Panc1 (cell line): ENCODE data around the gene ERVFRD-1. TPM values are rescaled to one million over a fixed set of nuclear protein-coding genes. Genes with fewer than 3 reads are reported as not detected.

Experiments used
- ATAC-seq: fragments of 200-7000 bp; cut with Tn5 transposase; 2 replicates; pipeline ENCODE4 v1.9.1; 2020; ENCODE audit warnings: mild to moderate bottlenecking, moderate library complexity
- BruUV-seq: library from RNA; stranded (reverse); fragments of 400-500 nt; replicated peaks from 2 replicates; lab custom pipeline; 2021; lab: Mats Ljungman, UMichigan
- CTCF ChIA-PET: fragments of 300-600 bp; sonication (Branson Sonifier 250); formaldehyde crosslinking; loops from one replicate; lab custom pipeline; 2022; ENCODE audit warnings: antibody characterized with exemption; lab: Charles Lee
- POLR2A ChIA-PET: fragments of 300-600 bp; sonication (Branson Sonifier 250); formaldehyde crosslinking; loops from one replicate; lab custom pipeline; 2022; ENCODE audit warnings: antibody characterized with exemption; lab: Charles Lee
- DNase-seq: peaks from one replicate; pipeline ENCODE4 v3.0.0-alpha.2; 2010; ENCODE audit warnings: low read depth, low spot score
- H3K27ac ChIP-seq: 2 replicates; pipeline ENCODE4 v1.5.1; 2011; ENCODE audit warnings: mild to moderate bottlenecking, low read length, inconsistent platforms
- H3K27me3 ChIP-seq: fragments of 200-500 bp; sonication (Bioruptor generic); 2 replicates; pipeline ENCODE4 v1.6.0; 2014; ENCODE audit warnings: low read length, inconsistent platforms; ENCODE audit not compliant: control insufficient read depth, insufficient read depth
- H3K36me3 ChIP-seq: fragments of 200-500 bp; sonication (Bioruptor generic); 2 replicates; pipeline ENCODE4 v1.5.1; 2014; ENCODE audit warnings: inconsistent platforms, mild to moderate bottlenecking, low read length, moderate library complexity; ENCODE audit not compliant: control insufficient read depth, insufficient read depth
- H3K4me1 ChIP-seq: 2 replicates; pipeline ENCODE4 v1.5.1; 2011; ENCODE audit warnings: inconsistent platforms, mild to moderate bottlenecking, low read length, moderate library complexity; ENCODE audit not compliant: control insufficient read depth, insufficient read depth
- H3K4me3 ChIP-seq, 2 experiments: 2 replicates each; pipeline ENCODE4 v1.5.1; 2011 to 2012; ENCODE audit warnings: low read depth in 2 of 2, low read length in 2 of 2, mild to moderate bottlenecking in 2 of 2, inconsistent platforms in 1 of 2, moderate library complexity in 1 of 2
- H3K9me3 ChIP-seq: fragments of 200-500 bp; sonication (Bioruptor generic); 2 replicates; pipeline ENCODE4 v1.5.1; 2014; ENCODE audit warnings: low read depth, mild to moderate bottlenecking, inconsistent platforms, low read length, moderate library complexity; ENCODE audit not compliant: control insufficient read depth, insufficient read depth
- CTCF ChIP-seq: fragments of 450-650 bp; IDR thresholded peaks from 2 replicates; pipeline ENCODE4 v1.5.1; 2017; ENCODE audit warnings: mild to moderate bottlenecking
- POLR2AphosphoS5 ChIP-seq: IDR thresholded peaks from 2 replicates; pipeline ENCODE4 v1.6.1; 2012; ENCODE audit warnings: mild to moderate bottlenecking, low read depth, low read length, moderate library complexity
- REST ChIP-seq, 2 experiments: IDR thresholded peaks; 2 replicates each; pipeline ENCODE4 v1.6.1; 2011 to 2012; ENCODE audit warnings: low read depth in 2 of 2, control low read depth in 1 of 2, low read length in 1 of 2, mild to moderate bottlenecking in 1 of 2, moderate library complexity in 1 of 2; ENCODE audit not compliant: insufficient read depth in 1 of 2
- SIN3A ChIP-seq: IDR thresholded peaks from 2 replicates; pipeline ENCODE4 v1.6.1; 2012; ENCODE audit warnings: low read depth, mild to moderate bottlenecking, low read length, moderate library complexity, borderline replicate concordance; ENCODE audit not compliant: insufficient read depth
- TCF7L2 ChIP-seq: IDR thresholded peaks from 2 replicates; pipeline ENCODE4 v1.6.1; 2011; ENCODE audit warnings: mild to moderate bottlenecking, low read depth, low read length, inconsistent platforms
- in situ Hi-C: cut with HindIII; loops from 2 replicates; pipeline ENCODE4 v1.10.0; 2016; ENCODE audit warnings: low sequenced_read_pairs, low pct_unique_long_range_greater_than_20kb
- intact Hi-C: fragments of 100-400 bp; cut with micrococcal nuclease; formaldehyde crosslinking; loops from one replicate; pipeline ENCODE4 v1.10.0; 2022; ENCODE audit not compliant: unreplicated experiment
- total RNA-seq: library from RNA; stranded (reverse); gene quantifications from one replicate; pipeline ENCODE4 v1.2.1, GENCODE V29; 2021; ENCODE audit not compliant: unreplicated experiment

ERVFRD-1 gene
- total RNA-seq, 1 experiment from 2014 or later: not detected

GRCh38 chr6:11144393-11144851, 32.9 kb upstream of the ERVFRD-1 start:
- intact Hi-C loops (loop anchor here (1.0 to 5.0 kb wide), 2 partner anchors 352 to 433 kb away; no protein-coding TSS in a partner anchor), in situ Hi-C loops (no loop called here)
- H3K27me3 ChIP-seq: no peaks in the 10 kb centered on the region
- H3K9me3 ChIP-seq: no peaks in the 10 kb centered on the region
- 0 out of 2 replicates have a peak, but pooled peaks cover 3% of the 10 kb centered on the region for H3K4me1 ChIP-seq
- no peak overlapping the region for H3K27ac ChIP-seq
- no peaks in the 10 kb centered on the region for H3K36me3 ChIP-seq
- no peak overlapping the region for H3K4me3 ChIP-seq
- POLR2A ChIA-PET: interaction anchor here (0.6 kb wide), 1 partner anchor 357 kb away, joined by 3 read pairs; no protein-coding TSS in a partner anchor
- TF ChIP-seq CTCF: peak; percentile 91
- no peak for TF ChIP-seq TCF7L2
- DNase-seq (peak; percentile 54), ATAC-seq (peak; percentile 92)
- BruUV-seq: no TSS peak
- CTCF ChIA-PET: interaction anchor here (0.7 to 1.5 kb wide), 4 partner anchors 13 to 431 kb away, joined by 3 to 7 read pairs (median 4); no protein-coding TSS in a partner anchor

- H3K27ac ChIP-seq: no peak overlapping the region
- no peaks in the 10 kb centered on the region for H3K36me3 ChIP-seq
- no peaks in the 10 kb centered on the region for H3K27me3 ChIP-seq
- no peaks in the 10 kb centered on the region for H3K9me3 ChIP-seq
- DNase-seq (no peak), ATAC-seq (peak; percentile 76; the same call in 1 of the 2 replicates)
- intact Hi-C loops: loop anchor here (1.0 to 5.0 kb wide), 2 partner anchors 353 to 434 kb away; no protein-coding TSS in a partner anchor
- TF ChIP-seq TCF7L2 (no peak), SIN3A (no peak), CTCF (no peak), REST (IDR thresholded peaks at IDR 0.05; ENCODE audit: insufficient read depth in 1 of 2, low read depth in 2 of 2, low read length in 1 of 2) (no peak), POLR2AphosphoS5 (no peak)
- 0 out of 2 replicates have a peak, but pooled peaks cover 3% of the 10 kb centered on the region for H3K4me1 ChIP-seq
- ChIA-PET POLR2A (interaction anchor here (0.6 kb wide), 1 partner anchor 620 kb away, joined by 16 read pairs; no protein-coding TSS in a partner anchor), CTCF (interaction anchor here (0.7 to 1.5 kb wide), 4 partner anchors 14 to 432 kb away, joined by 3 to 7 read pairs (median 4); no protein-coding TSS in a partner anchor)
- in situ Hi-C loops: no loop called here
- no TSS peak for BruUV-seq
- H3K4me3 ChIP-seq: no peak overlapping the region
Observed at GRCh38 chr6:11143394-11144371, 32.2 kb upstream of the ERVFRD-1 start.
